CD8-positive, alpha-beta memory T cell (primary cell): Measurements from ENCODE around the gene PCDHA5. TPM values are rescaled to one million over a fixed set of nuclear protein-coding genes. Genes with fewer than 3 reads are reported as not detected.
A peak's percentile ranks its signal among the peaks of the same experiment; 100 is the strongest.
"Not testable (repeated sequence)": the region's sequence is repeated elsewhere in the genome, so short reads cannot be mapped to it uniquely, and the experiment has no call there.

Source experiments
- CTCF ChIA-PET: fragments of 350-600 bp; sonication (Branson Sonifier 250); formaldehyde crosslinking; loops from one replicate; lab custom pipeline; 2021; ENCODE audit warnings: antibody characterized with exemption; lab: Charles Lee
- POLR2A ChIA-PET: fragments of 350-600 bp; sonication (Branson Sonifier 250); formaldehyde crosslinking; loops from one replicate; lab custom pipeline; 2021; ENCODE audit warnings: antibody characterized with exemption; lab: Charles Lee
- DNase-seq, 5 donors: peaks; one replicate each; pipeline versions ENCODE4 v3.0.0 to v3.0.0-alpha.2; 2020 to 2022; ENCODE audit warnings: mixed read lengths in 1 of 5
- H3K27ac ChIP-seq: one replicate; pipeline ENCODE4 v1.7.0; 2013; ENCODE audit warnings: low read depth, mild to moderate bottlenecking, low read length, moderate library complexity
- H3K27me3 ChIP-seq: 2 replicates; pipeline ENCODE4 v1.7.0; 2013; ENCODE audit warnings: low read length, mild to moderate bottlenecking; ENCODE audit not compliant: insufficient read depth, poor library complexity, severe bottlenecking
- H3K36me3 ChIP-seq: 2 replicates; pipeline ENCODE4 v1.7.0; 2013; ENCODE audit warnings: mild to moderate bottlenecking, low read length, moderate library complexity; ENCODE audit not compliant: insufficient read depth
- H3K4me1 ChIP-seq: 2 replicates; pipeline ENCODE4 v1.7.0; 2013; ENCODE audit warnings: mild to moderate bottlenecking, low read length, moderate library complexity; ENCODE audit not compliant: insufficient read depth
- H3K4me3 ChIP-seq: 2 replicates; pipeline ENCODE4 v1.7.0; 2013; ENCODE audit warnings: mild to moderate bottlenecking, low read length
- H3K9me3 ChIP-seq: 2 replicates; pipeline ENCODE4 v1.7.0; 2013; ENCODE audit warnings: mild to moderate bottlenecking, low read length
- H3K27ac Mint-ChIP-seq, 8 donors: one replicate each; pipeline ENCODE4 v1.8.0; 2020 to 2021; ENCODE audit warnings: mixed read lengths in 8 of 8, mild to moderate bottlenecking in 6 of 8, inconsistent platforms in 3 of 8, moderate library complexity in 3 of 8
- H3K27me3 Mint-ChIP-seq, 2 donors: one replicate each; pipeline ENCODE4 v1.8.0; 2020 to 2021; ENCODE audit warnings: mixed read lengths in 2 of 2, mild to moderate bottlenecking in 1 of 2, moderate library complexity in 1 of 2
- H3K36me3 Mint-ChIP-seq, 3 donors: one replicate each; pipeline ENCODE4 v1.8.0; 2020 to 2021; ENCODE audit warnings: mixed read lengths in 3 of 3, inconsistent platforms in 1 of 3, mild to moderate bottlenecking in 1 of 3
- H3K4me1 Mint-ChIP-seq, 3 donors: one replicate each; pipeline ENCODE4 v1.8.0; 2020 to 2021; ENCODE audit warnings: mixed read lengths in 3 of 3, inconsistent platforms in 1 of 3, mild to moderate bottlenecking in 1 of 3
- H3K4me3 Mint-ChIP-seq, 7 donors: one replicate each; pipeline ENCODE4 v1.8.0; 2020 to 2021; ENCODE audit warnings: mixed read lengths in 7 of 7, mild to moderate bottlenecking in 6 of 7, moderate library complexity in 4 of 7, inconsistent platforms in 2 of 7
- H3K9me3 Mint-ChIP-seq, 5 donors: one replicate each; pipeline ENCODE4 v1.8.0; 2020 to 2022; ENCODE audit warnings: mixed read lengths in 5 of 5, mild to moderate bottlenecking in 3 of 5, moderate library complexity in 2 of 5, inconsistent platforms in 1 of 5
- polyA plus RNA-seq: library from polyadenylated mRNA; unstranded; fragments of 300-500 nt; fragmentation: Illumina TruSeq; gene quantifications from one replicate; pipeline ENCODE4 v1.2.3, GENCODE V29; 2021
- total RNA-seq, 2 experiments: library from RNA; stranded (reverse); gene quantifications; one replicate each; pipeline ENCODE4 v1.2.3, GENCODE V29; 2021

The PCDHA5 gene
- total and polyA plus RNA-seq, 3 experiments from 2014 or later, result not detected

GRCh38 chr5:140828362-140828737 is 6.9 kb downstream of the PCDHA5 start:
- DNase-seq, result no peak
- Mint-ChIP-seq H3K27me3 (peaks cover 25 to 51% of the 10 kb centered on the region in 2 donors), H3K36me3 (peaks cover 0 to 12% (median 0%) of the 10 kb centered on the region in 3 donors), H3K9me3 (peaks cover 16 to 40% (median 31%) of the 10 kb centered on the region in 5 donors), H3K27ac (no peak overlapping the region), H3K4me3 (no peak overlapping the region), H3K4me1 (no peaks in the 10 kb centered on the region)
- CTCF ChIA-PET, result no interaction called here
- Histone ChIP-seq H3K9me3 (no peaks in the 10 kb centered on the region), H3K36me3 (no peaks in the 10 kb centered on the region), H3K27me3 (no peaks in the 10 kb centered on the region), H3K4me1 (no peaks in the 10 kb centered on the region), H3K27ac (no peak overlapping the region), H3K4me3 (no peak overlapping the region)
- POLR2A ChIA-PET, result no interaction called here

DNA sequence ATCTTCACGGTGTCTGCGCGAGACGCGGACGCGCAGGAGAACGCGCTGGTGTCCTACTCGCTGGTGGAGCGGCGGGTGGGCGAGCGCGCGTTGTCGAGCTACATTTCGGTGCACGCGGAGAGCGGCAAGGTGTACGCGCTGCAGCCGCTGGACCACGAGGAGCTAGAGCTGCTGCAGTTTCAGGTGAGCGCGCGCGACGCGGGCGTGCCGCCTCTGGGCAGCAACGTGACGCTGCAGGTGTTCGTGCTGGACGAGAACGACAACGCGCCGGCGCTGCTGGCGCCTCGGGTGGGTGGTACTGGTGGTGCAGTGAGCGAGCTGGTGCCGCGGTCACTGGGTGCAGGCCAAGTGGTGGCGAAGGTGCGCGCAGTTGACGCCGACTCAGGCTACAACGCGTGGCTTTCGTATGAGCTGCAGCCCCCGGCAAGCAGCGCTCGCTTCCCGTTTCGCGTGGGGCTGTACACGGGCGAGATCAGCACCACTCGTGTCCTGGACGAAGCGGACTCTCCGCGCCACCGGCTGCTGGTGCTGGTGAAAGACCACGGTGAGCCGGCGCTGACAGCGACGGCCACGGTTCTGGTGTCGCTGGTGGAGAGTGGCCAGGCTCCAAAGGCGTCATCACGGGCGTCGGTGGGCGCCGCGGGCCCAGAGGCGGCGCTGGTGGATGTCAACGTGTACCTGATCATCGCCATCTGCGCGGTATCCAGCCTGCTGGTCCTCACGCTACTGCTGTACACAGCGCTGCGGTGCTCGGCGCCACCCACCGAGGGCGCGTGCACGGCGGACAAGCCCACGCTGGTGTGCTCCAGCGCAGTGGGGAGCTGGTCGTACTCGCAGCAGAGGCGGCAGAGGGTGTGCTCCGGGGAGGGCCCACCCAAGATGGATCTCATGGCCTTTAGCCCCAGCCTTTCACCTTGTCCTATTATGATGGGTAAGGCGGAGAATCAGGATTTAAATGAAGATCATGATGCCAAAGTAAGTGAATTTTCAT is 8.4 kb downstream of the PCDHA5 start:
- H3K36me3 ChIP-seq, DNase-seq, H3K4me3 ChIP-seq, H3K4me1 ChIP-seq, H3K27ac Mint-ChIP-seq, H3K4me1 Mint-ChIP-seq, H3K4me3 Mint-ChIP-seq, POLR2A ChIA-PET, CTCF ChIA-PET, H3K27ac ChIP-seq, H3K27me3 ChIP-seq, H3K9me3 ChIP-seq: not testable (repeated sequence)
- H3K9me3 Mint-ChIP-seq, result peaks cover 19 to 45% (median 41%) of the 10 kb centered on the region in 5 donors
- H3K27me3 Mint-ChIP-seq, result peaks cover 32 to 59% of the 10 kb centered on the region in 2 donors
- peaks cover 0 to 12% (median 0%) of the 10 kb centered on the region in 3 donors for H3K36me3 Mint-ChIP-seq

GRCh38 chr5:140833993-140834392 is 12.6 kb downstream of the PCDHA5 start, which contains the start of gene PCDHA7:
PCDHA7 (plus strand) TSS chr5:140834269; CDS start chr5:140834384, 115 bp downstream.
- no peak within 1 kb of the TSS for H3K27ac ChIP-seq
- H3K36me3 Mint-ChIP-seq, result peaks cover 0 to 4% (median 0%) of the 10 kb centered on the region in 3 donors
- H3K9me3 ChIP-seq, result no peaks in the 10 kb centered on the region
- no peaks in the 10 kb centered on the region for H3K27me3 ChIP-seq
- H3K4me3 Mint-ChIP-seq, result no peak within 1 kb of the TSS
- ChIA-PET CTCF (no interaction called here), POLR2A (no interaction called here)
- no peak for DNase-seq
- H3K4me3 ChIP-seq, result no peak within 1 kb of the TSS
- peaks cover 13 to 33% (median 23%) of the 10 kb centered on the region in 5 donors for H3K9me3 Mint-ChIP-seq
- no peaks in the 10 kb centered on the region for H3K4me1 ChIP-seq
- peaks cover 24 to 32% of the 10 kb centered on the region in 2 donors for H3K27me3 Mint-ChIP-seq
- no peak within 1 kb of the TSS for H3K27ac Mint-ChIP-seq
- H3K36me3 ChIP-seq, result no peaks in the 10 kb centered on the region
- no peaks in the 10 kb centered on the region for H3K4me1 Mint-ChIP-seq

DNA sequence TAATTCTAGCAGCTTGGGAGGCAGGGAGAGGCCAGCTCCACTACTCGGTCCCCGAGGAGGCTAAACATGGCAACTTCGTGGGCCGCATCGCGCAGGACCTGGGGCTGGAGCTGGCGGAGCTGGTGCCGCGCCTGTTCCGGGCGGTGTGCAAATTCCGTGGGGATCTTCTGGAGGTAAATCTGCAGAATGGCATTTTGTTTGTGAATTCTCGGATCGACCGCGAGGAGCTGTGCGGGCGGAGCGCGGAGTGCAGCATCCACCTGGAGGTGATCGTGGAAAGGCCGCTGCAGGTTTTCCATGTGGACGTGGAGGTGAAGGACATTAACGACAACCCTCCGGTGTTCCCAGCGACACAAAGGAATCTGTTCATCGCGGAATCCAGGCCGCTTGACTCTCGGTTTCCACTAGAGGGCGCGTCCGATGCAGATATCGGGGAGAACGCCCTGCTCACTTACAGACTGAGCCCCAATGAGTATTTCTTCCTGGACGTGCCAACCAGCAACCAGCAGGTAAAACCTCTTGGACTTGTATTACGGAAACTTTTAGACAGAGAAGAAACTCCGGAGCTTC is 13.1 kb downstream of the PCDHA5 start:
- H3K27me3 ChIP-seq, H3K27ac Mint-ChIP-seq, H3K4me3 Mint-ChIP-seq, CTCF ChIA-PET, H3K4me3 ChIP-seq, DNase-seq, H3K4me1 ChIP-seq, H3K9me3 ChIP-seq, H3K36me3 Mint-ChIP-seq, H3K36me3 ChIP-seq, POLR2A ChIA-PET, H3K27ac ChIP-seq, H3K4me1 Mint-ChIP-seq: not testable (repeated sequence)
- H3K27me3 Mint-ChIP-seq, result peaks cover 25 to 34% of the 10 kb centered on the region in 2 donors
- peaks cover 14 to 36% (median 20%) of the 10 kb centered on the region in 5 donors for H3K9me3 Mint-ChIP-seq

DNA sequence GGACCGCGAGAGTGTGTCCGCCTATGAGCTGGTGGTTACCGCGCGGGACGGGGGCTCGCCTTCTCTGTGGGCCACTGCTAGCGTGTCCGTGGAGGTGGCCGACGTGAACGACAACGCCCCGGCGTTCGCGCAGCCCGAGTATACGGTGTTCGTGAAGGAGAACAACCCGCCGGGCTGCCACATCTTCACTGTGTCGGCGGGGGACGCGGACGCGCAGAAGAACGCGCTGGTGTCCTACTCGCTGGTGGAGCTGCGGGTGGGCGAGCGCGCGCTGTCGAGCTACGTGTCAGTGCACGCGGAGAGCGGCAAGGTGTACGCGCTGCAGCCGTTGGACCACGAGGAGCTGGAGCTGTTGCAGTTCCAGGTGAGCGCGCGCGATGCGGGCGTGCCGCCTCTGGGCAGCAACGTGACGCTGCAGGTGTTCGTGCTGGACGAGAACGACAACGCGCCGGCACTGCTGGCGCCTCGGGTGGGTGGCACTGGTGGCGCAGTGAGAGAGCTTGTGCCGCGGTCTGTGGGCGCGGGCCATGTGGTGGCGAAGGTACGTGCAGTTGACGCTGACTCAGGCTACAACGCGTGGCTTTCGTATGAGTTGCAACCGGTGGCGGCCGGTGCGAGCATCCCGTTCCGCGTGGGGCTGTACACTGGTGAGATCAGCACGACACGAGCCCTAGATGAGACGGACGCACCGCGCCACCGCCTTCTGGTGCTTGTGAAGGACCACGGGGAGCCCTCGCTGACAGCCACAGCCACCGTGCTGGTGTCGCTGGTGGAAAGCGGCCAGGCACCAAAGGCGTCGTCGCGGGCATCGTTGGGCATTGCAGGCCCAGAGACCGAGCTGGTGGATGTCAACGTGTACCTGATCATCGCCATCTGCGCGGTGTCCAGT is 14.5 kb downstream of the PCDHA5 start:
- no peak for DNase-seq
- no peak overlapping the region for H3K27ac Mint-ChIP-seq
- ChIA-PET CTCF (no interaction called here), POLR2A (no interaction called here)
- no peaks in the 10 kb centered on the region for H3K9me3 ChIP-seq
- H3K36me3 Mint-ChIP-seq, result peaks cover 0 to 4% (median 0%) of the 10 kb centered on the region in 3 donors
- H3K4me1 ChIP-seq, result no peaks in the 10 kb centered on the region
- peaks cover 29 to 40% of the 10 kb centered on the region in 2 donors for H3K27me3 Mint-ChIP-seq
- H3K4me3 Mint-ChIP-seq, result no peak overlapping the region
- H3K9me3 Mint-ChIP-seq, result peaks cover 14 to 44% (median 28%) of the 10 kb centered on the region in 5 donors
- no peaks in the 10 kb centered on the region for H3K36me3 ChIP-seq
- no peaks in the 10 kb centered on the region for H3K4me1 Mint-ChIP-seq
- no peaks in the 10 kb centered on the region for H3K27me3 ChIP-seq
- no peak overlapping the region for H3K27ac ChIP-seq
- no peak overlapping the region for H3K4me3 ChIP-seq

DNA sequence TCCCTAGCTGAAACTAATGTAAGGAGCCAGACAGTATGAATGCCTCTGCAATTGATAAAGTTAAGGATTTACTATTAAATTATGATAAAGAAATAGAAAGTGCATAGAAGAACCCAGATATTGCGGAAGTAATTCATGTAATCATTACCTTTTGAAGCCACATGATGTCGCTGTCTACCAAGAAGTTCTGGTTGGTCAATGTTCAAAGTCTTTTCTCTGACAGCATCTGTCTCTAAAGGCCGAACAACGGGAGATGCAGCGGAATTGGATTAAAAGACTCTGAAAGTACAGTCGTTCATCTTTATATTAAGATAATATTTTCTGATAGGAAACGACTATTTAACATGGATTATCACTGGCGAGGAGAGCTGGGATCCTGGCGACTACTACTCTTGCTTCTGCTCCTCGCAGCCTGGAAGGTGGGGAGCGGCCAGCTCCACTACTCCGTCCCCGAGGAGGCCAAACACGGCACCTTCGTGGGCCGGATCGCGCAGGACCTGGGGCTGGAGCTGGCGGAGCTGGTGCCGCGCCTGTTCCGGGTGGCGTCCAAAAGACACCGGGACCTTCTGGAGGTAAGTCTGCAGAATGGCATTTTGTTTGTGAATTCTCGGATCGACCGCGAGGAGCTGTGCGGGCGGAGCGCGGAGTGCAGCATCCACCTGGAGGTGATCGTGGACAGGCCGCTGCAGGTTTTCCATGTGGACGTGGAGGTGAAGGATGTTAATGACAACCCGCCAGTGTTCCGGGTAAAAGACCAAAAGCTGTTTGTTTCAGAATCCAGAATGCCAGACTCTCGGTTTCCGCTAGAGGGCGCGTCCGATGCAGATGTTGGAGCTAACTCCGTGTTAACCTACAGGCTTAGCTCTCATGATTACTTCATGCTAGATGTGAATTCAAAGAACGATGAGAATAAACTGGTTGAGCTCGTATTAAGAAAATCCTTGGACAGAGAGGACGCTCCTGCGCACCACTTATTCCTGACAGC is 19.9 kb downstream of the PCDHA5 start, which contains the start of gene PCDHA8:
Gene PCDHA8 (plus strand): TSS at position 210 of the 985 bp plus-strand sequence. CDS start 135 bp downstream, at position 345.
- Mint-ChIP-seq H3K36me3 (no peaks in the 10 kb centered on the region), H3K4me1 (no peaks in the 10 kb centered on the region), H3K27ac (no peak within 1 kb of the TSS), H3K27me3 (peaks cover 12 to 14% of the 10 kb centered on the region in 2 donors), H3K4me3 (peak within 1 kb of the TSS in 1 of 7 donors; percentile 9), H3K9me3 (peaks cover 15 to 31% (median 20%) of the 10 kb centered on the region in 5 donors)
- H3K4me1 ChIP-seq, result no peaks in the 10 kb centered on the region
- ChIA-PET CTCF (no interaction called here), POLR2A (no interaction called here)
- H3K36me3 ChIP-seq, result no peaks in the 10 kb centered on the region
- no peak for DNase-seq
- H3K27me3 ChIP-seq, result no peaks in the 10 kb centered on the region
- H3K27ac ChIP-seq, result no peak within 1 kb of the TSS
- no peaks in the 10 kb centered on the region for H3K9me3 ChIP-seq
- no peak within 1 kb of the TSS for H3K4me3 ChIP-seq
